NCI-H345 treated with DMSO at 0.1 percent for 48 hours (cell line): Measurements from ENCODE around the gene RPS25.
"Not testable (repeated sequence)": the region's sequence is repeated elsewhere in the genome, so short reads cannot be mapped to it uniquely, and the experiment has no call there.

ENCODE experiments used
- DNase-seq: peaks from one replicate; lab custom pipeline; 2025; ENCODE audit not compliant: unreplicated experiment; lab: John Stamatoyannopoulos, UW

Gene RPS25

DNA sequence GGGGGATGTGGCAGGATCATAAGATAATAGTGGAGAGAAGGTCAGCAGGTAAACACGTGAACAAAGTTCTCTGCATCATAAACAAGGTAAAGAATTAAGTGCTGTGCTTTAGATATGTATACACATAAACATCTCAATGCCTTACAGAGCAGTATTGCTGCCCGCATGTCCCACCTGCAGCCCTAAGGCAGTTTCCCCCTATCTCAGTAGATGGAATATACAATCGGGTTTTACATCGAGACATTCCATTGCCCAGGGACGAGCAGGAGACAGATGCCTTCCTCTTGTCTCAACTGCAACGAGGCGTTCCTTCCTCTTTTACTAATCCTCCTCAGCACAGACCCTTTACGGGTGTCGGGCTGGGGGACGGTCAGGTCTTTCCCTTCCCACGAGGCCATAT, 21.3 kb upstream of the RPS25 start:
- DNase-seq = not testable (repeated sequence)

DNA sequence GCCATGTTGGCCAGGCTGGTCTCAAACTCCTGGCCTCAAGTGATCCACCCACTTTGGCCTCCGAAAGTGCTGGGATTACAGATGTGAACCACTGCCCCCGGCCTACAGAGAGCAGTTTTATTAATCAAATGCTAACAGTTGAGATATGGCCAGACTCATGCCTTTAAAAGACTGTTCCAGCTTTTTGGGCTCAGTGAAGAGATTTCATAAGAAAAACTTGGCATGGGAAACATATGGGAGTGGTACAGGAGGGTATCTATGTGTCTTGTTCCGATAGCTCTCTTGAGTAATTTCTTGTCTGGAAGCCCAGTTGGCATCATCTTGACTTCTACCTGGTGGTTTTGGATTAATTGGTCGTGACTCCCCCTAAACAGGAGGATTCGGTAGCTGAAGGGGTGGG, 20.7 kb upstream of the RPS25 start:
- DNase-seq = no peak

DNA sequence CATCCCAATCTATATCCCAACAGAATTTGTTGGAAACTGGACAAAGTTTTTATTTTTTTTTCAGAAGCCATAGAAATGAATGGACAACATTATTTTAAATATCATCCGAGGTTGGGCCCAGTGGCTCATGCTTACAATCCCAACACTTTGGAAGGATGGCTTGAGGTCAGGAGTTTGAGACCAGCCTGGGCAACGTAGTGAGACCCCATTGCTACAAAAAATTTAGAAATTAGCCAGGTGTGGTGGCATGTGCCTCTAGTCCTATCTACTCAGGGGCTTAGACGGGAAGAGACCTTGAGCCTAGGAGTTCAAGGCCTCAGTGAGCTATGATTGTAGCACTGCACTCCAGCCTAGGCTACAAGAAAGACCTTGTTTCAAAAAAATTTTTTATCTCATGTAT, 16.7 kb upstream of the RPS25 start:
- DNase-seq = no peak

DNA sequence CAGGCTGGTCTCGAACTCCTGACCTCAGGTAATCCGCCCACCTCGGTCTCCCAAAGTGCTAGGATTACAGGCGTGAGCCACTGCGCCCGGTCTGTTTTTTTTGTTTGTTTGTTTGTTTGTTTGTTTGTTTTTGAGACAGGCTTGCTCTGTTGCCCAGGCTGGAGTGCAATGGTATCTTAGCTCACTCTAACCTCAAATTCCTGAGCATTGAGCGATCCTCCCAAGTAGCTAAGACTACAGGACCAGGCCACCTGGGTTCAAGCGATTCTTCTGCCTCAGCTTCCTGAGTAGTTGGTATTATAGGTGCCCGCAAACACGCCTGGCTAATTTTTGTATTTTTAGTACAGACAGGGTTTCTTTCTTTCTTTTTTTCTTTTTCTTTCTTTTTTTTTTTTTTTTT, 15.3 kb upstream of the RPS25 start:
- not testable (repeated sequence) for DNase-seq

DNA sequence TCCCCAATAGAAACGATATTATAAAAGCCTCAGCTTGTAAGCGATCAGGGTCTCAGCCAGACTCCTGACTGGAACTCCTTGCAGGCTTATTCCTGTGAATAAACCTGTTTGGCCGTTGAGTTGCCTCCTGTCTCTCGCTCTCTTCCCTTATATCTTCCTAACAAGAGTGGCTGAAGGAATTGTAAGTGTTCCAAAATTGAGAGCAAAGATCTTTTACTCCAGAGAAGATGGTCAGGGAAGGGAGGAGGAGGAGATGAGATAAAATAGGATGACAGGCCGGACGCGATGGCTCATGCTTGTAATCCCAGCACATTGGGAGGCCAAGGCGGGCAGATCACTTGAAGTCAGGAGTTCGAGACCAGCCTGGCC, 13.8 kb upstream of the RPS25 start:
- no peak for DNase-seq

DNA sequence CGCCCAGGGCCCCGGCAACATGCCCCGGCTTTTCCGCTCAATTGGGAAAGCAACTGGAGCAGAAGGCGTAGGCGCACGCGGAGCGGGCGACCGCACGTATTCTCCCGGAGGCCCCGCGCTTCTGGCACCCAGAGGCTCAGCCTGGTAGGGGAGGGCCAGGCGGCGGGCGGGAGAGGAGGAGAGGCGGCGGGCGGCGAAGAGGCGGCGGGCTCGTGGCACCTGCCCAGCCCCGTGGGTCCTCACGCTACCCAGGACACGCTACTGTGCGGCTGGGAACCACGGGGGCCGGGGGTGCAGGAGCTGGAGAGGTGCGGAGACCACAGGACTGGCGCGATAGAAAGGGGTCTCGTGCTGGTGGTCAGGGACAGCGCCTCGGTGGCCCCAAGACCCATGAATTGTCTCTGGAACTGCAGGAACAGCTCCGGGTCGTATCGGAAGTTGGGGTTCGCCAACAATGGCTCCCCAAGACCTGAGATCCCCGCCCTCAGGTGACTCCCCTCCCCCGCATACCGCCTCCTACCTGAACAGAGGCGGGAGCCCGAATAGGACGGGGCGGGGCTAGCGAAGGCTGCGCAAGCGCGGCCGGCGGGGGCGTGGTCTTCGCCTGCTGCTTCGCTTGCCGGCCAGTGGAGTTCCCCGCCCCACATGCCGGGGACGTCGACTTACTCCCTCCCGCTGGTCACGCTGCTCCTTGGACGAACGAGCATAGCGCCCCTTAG, 12.3 kb upstream of the RPS25 start, which contains the start of gene SLC37A4:
SLC37A4 (minus strand) TSS at position 549 of the 719 bp plus-strand sequence.
- DNase-seq = peak; percentile 93

DNA sequence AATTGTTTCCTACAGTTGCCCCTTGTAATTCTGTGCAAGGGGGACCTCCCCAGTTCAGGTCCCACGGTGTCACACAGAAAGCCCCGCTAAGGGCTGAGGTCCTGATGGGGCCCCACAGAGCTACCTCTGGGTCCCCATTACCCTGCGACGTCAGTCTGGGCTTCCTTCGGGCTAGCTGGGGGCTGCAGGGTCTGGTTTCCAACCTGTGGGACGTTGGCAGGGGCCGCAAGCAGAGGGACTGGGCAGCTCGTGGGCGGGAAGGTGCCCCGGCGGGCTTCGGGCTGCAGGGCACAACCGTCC, 11.8 kb upstream of the RPS25 start:
- no peak for DNase-seq

DNA sequence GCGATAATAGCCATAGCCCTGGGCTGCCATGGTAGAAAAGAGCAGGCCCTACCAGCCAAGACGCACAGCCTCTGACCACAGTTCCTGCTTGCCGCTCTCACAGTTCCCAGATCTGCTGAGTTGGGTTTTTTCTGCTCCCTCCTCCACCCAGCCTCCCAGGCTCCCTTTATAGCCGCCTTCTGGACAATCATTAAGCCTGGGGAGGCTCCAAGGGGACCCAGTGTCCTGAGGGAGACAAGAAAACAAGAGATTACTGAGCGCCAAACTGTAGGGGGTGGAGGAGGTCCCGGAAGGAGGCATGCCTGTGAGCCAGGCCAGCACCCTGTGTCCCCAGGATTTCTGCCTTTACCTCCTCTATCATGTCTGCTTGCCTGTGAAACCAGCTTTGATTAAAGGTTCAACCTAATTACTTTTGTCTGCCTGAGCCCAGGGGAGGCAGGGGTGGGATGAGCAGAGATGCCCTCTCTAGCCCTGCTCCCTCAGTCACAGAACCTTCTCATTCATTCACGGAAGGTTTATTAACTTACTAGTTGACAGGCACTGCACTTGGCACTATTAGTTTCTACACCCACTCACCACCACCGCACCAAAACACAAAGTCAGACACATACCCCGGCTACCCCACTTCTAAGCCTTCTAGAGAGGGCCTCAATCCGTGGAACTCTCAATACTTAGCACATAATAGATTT, 11.3 kb upstream of the RPS25 start:
- no peak for DNase-seq

DNA sequence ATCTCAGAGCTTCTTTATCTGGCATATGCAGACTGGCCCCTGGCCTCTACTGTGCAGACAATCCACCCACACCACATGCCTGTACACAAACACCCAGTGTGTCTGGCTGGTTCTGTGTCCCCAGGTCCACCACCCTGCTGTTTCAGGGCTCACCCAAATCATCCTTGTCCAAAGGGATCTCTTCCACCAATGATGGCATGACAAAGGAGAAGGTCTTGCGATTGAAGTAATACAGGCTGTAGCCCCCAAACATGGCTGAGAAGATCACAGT, 10.9 kb upstream of the RPS25 start:
- no peak for DNase-seq

DNA sequence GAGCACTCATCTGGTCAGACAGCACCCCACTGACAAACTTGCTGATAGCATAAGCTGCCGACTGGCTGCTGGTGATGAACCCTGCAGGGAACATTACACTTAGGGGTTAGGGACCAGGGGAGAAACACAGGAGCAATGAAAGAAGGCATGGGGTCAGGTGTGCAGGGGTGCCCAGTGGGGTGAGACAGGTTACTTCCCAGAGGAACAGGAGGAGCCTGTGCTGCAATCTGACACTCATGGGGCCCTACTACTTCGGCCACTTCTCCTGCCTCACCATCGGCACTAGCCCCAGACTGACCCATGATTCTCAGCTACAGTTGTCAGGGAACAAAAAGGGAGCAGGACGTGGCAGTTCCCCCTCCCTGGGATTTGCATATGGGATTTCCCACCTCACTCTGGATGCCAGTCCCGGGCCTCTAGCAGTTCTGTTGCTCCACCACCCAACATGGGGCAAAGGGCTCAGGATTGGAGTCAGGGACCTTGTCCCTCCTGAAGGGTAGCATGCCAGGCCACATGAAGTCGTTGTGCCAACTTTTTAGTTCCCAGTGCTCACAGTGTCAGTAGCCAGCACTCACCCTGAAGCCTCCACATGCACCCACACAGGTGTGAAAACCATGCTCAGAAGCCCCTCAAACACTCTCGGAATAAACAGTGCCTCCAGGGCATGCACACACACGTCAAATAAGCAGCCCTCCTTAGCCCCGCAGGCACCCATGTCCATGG, 10.4 kb upstream of the RPS25 start:
- DNase-seq = no peak

DNA sequence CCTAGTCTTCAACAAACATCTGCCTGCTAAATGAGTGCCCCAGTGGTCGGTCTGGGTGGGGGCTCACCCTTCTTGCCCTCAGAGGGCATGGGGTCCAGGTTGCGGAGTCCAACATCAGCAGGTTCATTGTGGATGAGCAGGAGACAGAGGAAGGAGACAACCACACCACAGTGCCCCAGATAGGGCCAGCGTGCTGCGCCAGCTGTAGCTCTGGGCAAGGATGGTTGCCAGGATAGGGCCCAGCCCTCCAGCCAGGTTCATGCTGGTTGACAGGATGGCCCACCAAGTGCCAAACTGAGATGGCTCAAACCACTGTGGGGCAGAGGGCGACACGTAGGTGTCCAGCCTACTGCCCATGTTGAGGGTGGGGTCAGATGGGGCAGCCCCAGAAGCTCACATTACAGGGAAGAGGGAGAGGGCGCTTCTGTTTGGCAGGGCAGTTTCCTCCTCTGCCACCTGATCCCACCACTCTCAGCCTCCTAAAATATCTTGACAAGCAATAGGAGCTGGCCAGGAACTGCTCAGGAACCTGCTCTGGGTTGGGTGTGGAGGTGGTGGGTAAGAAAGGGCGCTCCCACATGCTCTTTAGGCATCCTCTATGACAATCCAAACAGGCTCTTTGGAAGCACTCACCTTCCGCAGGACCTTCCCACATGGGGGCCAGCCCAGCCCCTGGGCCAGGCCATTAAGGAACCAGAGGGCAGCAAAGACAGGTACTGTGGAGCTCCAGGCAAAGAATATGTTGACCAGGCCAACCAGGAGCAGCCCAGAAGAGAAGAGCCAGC, 9.6 kb upstream of the RPS25 start:
- no peak for DNase-seq

DNA sequence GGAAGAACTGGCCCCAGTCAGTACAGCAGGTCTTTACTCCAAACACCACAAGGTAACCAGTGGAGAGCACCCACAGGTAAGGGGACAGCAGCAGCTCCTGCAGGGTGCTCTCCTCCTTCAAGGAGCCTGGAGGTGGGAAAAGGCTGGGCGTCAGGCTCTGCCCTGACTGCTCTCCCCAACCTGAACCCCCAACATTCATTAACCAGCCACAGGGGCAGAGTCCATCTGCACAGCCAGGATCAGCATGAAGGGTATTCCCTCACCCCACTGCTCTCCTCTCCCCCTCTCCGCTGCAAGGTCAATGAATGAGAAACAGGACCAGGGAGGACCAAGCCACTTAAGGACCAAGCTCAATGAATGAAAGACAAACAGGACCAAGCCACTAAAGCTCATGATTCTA, 8.8 kb upstream of the RPS25 start:
- no peak for DNase-seq

DNA sequence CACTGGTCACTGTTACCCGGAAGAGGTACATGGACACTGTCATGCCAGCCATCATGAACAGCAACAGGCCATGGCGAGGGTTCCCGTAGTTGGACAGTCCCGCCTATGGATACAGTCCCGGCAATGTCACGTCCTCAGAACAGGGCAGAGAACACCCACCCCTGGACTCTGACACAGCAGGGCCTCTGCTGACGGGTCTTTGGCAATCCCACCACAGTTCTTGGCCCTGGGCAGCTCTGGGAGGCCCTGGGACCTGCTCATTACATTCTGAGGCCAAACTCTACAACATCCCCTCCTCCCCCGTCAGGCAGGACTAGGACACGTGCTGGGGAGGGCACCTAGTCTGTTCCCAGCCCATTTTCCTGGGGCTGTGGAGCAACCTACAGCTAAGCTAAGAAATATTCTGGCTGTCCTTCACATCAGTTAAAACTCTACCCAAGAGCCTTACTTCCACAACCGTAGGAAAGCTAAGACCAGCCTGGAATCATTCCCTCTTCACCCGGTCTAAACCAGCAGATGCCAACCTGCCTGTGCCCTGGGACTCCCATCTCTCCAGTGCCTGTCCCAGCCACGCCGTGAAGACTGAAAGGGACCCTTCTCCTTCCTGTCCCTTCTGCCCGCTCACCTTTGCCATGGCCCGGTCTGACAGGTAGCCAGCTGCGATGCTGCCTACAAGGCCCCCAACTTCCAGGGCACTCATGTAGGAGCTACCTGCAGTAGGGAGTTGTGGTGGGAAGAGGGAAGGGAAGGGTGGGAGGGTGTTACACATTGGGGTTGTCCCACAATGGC, 8.0 kb upstream of the RPS25 start:
- no peak for DNase-seq

DNA sequence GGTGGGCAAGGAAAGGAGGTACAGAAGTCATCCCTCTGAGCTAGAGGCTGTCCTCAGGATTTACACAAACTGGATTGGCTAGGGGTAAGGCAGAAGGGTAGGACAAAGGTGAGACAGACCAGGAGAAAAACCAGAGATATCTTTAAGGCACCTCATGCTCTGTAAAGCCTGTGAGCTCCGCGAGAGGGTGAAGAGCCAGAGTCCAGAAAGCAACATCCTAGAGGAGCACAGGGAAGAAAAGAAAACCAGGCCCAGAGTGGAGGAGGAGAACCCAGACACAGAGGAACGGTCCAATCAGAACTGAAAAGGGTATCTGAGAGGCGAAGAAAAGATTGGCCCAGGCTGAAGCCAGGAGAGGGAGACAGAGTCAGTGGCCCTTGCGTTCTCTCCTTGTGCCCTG, 7.4 kb upstream of the RPS25 start:
- no peak for DNase-seq

DNA sequence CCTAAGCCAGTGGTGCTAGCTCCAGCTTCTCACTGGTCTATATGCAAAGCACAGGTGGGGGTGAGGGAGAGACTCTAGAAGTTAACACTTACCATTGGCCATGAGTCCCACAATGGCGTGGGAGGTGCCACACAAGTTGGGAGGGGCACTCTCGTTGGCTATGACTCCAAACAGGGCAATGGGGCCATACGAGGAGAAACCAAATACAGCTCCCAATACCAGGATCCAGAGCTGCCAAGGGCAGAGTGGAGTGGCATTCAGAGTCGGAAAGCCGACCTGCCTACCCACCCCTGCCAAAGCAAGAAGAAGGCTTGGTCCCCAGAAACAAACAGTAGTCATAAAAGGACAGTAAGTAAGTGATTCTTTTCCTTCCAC, 6.9 kb upstream of the RPS25 start:
- DNase-seq = no peak

DNA sequence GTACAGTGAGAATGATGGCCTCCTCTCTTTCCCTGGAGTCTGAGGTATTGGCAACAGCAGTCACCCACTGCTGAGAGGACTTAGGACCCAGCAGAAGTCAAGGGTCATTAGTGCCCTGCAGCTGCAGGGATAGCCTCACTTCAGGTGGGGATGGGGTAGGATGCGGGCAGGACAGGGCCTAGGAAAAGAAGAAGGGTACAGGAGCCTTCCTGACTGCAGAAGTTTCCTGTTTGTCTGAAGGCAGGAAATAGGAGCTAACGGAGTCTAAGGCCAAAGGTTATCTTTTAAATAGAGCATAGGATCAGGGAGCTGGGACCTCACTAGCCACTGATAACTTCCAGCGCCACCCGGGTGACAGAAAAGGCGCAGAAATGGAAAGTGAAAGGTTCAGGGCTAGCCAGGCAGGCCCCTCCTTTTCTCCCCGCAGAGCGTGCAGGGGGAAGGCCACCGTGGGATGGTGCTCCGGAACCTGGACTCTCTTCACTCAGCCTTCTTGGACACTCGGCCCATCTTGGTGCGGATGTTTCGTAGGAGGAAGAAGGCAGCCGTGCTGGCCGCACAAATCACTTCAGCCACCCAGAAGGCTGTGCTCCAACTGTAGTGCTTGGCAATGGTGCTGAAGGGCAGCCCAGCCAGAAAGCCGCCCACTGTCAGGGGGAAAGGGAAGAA, 6.4 kb upstream of the RPS25 start:
- no peak for DNase-seq

DNA sequence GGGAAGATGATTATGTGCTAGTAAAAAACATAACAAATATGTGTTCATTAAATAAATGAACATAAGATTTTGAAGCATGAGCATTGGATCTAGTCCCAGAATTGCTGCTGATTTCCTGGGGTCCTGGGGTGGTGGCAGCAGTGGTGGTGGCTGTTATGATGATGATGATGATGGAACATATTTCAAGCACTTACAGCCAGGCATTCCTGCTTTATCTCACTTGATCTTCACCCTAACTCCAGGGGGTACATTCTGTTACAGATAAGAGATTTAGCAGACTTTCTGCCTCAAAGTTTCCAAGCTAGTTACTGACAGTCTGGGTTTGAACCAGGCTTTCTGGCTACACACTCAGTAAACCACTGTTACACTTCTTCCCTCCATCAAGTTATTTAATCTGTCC, 5.6 kb upstream of the RPS25 start:
- no peak for DNase-seq

DNA sequence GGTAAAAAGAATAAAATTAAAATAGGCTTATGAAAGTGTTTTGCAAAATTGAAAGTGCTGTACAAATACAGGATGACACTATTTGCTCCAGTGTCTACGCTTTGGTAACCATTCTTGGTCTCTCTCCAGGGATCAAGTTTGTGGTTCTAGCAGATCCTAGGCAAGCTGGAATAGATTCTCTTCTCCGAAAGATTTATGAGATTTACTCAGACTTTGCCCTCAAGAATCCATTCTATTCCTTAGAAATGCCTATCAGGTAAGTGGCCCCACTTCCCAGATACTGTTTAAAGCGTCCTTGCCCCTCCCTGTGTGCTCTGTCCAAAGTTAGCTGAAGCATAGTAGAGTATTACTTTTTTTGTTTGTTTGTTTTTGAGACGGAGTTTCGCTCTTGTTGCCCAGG, 3.5 kb upstream of the RPS25 start:
- DNase-seq = no peak

DNA sequence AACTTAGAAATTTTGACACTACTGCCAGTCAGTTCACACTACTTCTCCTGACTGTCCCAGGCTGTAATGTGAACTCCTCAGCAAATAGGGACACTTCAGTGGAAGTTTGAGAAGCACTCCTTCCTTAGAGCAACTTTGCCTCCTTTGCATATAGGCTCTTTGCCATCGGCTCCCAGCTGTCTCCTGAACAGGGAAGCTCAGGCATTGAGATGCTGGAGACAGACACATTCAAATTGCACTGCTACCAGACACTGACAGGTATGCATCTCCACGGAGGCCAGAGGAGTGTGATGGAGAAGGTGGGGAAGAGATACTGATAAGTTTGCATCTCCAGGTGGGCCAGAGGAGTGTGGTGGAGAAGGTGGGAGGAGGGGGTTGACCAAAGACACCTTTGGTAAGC, 1.9 kb upstream of the RPS25 start:
- DNase-seq = no peak

DNA sequence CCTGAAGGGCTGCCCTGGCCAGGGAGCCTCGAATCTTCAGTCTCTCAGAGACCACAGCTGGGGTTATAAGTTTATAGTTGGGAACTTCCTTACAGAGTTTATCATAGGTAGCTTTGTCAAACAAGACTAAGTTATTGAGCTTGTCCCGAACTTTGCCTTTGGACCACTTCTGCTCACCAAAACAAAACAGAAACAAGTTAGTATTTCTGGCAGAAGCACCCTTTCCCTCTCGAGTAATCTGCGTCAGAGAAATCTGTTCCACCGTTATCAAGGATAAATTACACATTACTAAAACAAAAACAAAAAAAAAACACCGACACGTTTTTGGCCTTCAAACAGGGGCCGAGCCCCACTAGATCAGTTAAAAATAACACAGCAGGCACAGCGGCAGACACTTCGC, 766 bp downstream of the RPS25 start:
- DNase-seq = not testable (repeated sequence)
